HG02798 (cell line): ENCODE results near the gene TMEM250.

ENCODE experiments used
- ATAC-seq: cut with Tn5 transposase; IDR thresholded peaks from one replicate; pipeline ENCODE4 v1.9.1; 2021; ENCODE audit warnings: mild to moderate bottlenecking; ENCODE audit not compliant: unreplicated experiment, poor library complexity

TMEM250 gene

GRCh38 chr9:136133191-136133958 is 14.7 kb upstream of the TMEM250 start:
- no peak for ATAC-seq

GRCh38 chr9:136132512-136133050 is 13.9 kb upstream of the TMEM250 start:
- no peak for ATAC-seq

GRCh38 chr9:136131629-136132511 is 13.2 kb upstream of the TMEM250 start:
- no peak for ATAC-seq

- ATAC-seq = no peak
These were observed 10.5 kb upstream of the TMEM250 start for GRCh38 chr9:136129176-136129575.

GRCh38 chr9:136128436-136128835 is 9.8 kb upstream of the TMEM250 start:
- no peak for ATAC-seq

- ATAC-seq = no peak
These were observed 8.6 kb upstream of the TMEM250 start for GRCh38 chr9:136127313-136127712.

GRCh38 chr9:136124976-136125692 is 6.5 kb upstream of the TMEM250 start:
- ATAC-seq = no peak

- ATAC-seq = no peak
These were observed 4.0 kb upstream of the TMEM250 start for GRCh38 chr9:136122425-136123383.

GRCh38 chr9:136121801-136122200 is 3.1 kb upstream of the TMEM250 start:
- ATAC-seq = no peak

- no peak for ATAC-seq
These were observed 1.8 kb upstream of the TMEM250 start for GRCh38 chr9:136120438-136120844.

- ATAC-seq = no peak
These were observed 1.3 kb upstream of the TMEM250 start for GRCh38 chr9:136119883-136120393.

- no peak for ATAC-seq
These were observed 597 bp upstream of the TMEM250 start for GRCh38 chr9:136119061-136119882.

- ATAC-seq = peak; percentile 7
These were observed 757 bp downstream of the TMEM250 start for GRCh38 chr9:136117916-136118319.

GRCh38 chr9:136117291-136117915 is 1.3 kb downstream of the TMEM250 start:
- ATAC-seq = no peak

- ATAC-seq = no peak
These were observed 2.1 kb downstream of the TMEM250 start for GRCh38 chr9:136116360-136117098.

GRCh38 chr9:136115641-136116359 is 2.9 kb downstream of the TMEM250 start:
- ATAC-seq = no peak

GRCh38 chr9:136115206-136115605 is 3.5 kb downstream of the TMEM250 start:
- ATAC-seq = no peak
